ENCODE results near the gene UBE2I. TPM values are rescaled to one million over a fixed set of nuclear protein-coding genes. Genes with fewer than 3 reads are reported as not detected.

The UBE2I gene
- total RNA-seq, 4 donors from 2014 or later = 28.9 to 80.4 (median 41.7) TPM

DNA sequence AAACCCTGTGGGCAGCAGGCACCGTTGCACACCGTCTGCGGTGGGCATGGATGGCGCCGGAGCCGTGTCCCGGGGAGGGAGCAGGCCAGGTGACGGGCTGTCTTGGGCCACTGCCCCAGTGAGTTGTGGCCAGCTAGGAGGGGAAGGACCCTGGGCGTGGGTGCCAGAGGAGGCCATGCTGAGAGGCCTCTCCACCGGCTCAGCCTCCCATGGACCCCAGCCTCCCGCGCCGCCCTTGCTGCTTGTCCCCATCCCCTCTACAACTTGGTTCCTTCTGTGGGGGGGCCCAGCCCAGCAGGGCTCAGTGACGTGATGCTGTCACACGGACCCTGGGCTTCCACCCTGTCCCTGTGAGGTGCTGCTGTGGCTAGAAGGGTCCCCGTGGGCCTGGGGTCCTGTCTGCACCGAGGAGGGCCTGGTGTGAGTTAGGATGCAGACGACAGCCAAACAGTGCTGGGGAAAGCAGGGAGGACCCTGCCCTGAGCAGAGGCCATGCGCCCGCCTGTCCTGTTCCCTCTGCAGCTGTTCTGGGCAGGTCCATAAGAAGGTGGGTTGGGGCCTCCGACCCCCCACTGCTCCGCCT is 11.3 kb downstream of the UBE2I start:
- TF ChIP-seq POLR2A (IDR thresholded peaks at IDR 0.05) = no peak
- TF ChIP-seq, protein P1, sequence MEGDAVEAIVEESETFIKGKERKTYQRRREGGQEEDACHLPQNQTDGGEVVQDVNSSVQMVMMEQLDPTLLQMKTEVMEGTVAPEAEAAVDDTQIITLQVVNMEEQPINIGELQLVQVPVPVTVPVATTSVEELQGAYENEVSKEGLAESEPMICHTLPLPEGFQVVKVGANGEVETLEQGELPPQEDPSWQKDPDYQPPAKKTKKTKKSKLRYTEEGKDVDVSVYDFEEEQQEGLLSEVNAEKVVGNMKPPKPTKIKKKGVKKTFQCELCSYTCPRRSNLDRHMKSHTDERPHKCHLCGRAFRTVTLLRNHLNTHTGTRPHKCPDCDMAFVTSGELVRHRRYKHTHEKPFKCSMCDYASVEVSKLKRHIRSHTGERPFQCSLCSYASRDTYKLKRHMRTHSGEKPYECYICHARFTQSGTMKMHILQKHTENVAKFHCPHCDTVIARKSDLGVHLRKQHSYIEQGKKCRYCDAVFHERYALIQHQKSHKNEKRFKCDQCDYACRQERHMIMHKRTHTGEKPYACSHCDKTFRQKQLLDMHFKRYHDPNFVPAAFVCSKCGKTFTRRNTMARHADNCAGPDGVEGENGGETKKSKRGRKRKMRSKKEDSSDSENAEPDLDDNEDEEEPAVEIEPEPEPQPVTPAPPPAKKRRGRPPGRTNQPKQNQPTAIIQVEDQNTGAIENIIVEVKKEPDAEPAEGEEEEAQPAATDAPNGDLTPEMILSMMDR (IDR thresholded peaks at IDR 0.05 in 4 of 5, conservative IDR thresholded peaks at IDR 0.05 in 1 of 5) = no peak
- H3K27me3 ChIP-seq = no peaks in the 10 kb centered on the region
- intact Hi-C loops (cut with DNase I; ENCODE audit: low total_unique reads) (no loop called here), in situ Hi-C loops (cut with MboI; ENCODE audit: low sequenced_read_pairs in 4 of 4) (no loop called here)
- DNase-seq = no peak
- H3K36me3 ChIP-seq = peaks cover 0 to 82% of the 10 kb centered on the region in 2 donors
- no peaks in the 10 kb centered on the region for H3K9me3 ChIP-seq
- no peak overlapping the region for H3K4me3 ChIP-seq
- no peak overlapping the region for H3K27ac ChIP-seq
- ATAC-seq = no peak
- H3K4me1 ChIP-seq = no peaks in the 10 kb centered on the region

DNA sequence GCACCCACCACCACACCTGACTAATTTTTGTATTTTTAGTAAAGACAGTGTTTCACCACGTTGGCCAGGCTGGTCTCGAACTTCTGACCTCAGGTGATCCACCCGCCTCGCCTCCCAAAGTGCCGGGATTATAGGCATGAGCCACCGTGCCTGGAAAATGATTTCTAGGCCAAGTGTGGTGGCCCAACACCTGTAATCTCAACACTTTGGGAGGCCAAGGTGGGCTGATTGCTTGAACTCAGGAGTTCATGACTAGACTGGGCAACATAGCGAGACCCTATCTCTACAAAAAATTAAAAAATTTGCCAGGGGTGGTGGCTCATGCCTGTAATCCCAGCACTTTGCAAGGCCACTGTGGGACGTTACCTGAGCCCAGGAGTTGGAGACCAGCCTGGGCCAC is 13.0 kb downstream of the UBE2I start:
- no peaks in the 10 kb centered on the region for H3K27me3 ChIP-seq
- no peak for ATAC-seq
- intact Hi-C loops (cut with DNase I; ENCODE audit: low total_unique reads) (no loop called here), in situ Hi-C loops (cut with MboI; ENCODE audit: low sequenced_read_pairs in 4 of 4) (no loop called here)
- H3K4me3 ChIP-seq = no peak overlapping the region
- DNase-seq = no peak
- H3K9me3 ChIP-seq = no peaks in the 10 kb centered on the region
- no peak overlapping the region for H3K27ac ChIP-seq
- H3K36me3 ChIP-seq = peaks cover 0 to 67% of the 10 kb centered on the region in 2 donors
- no peaks in the 10 kb centered on the region for H3K4me1 ChIP-seq
- TF ChIP-seq, protein P1 (IDR thresholded peaks at IDR 0.05 in 4 of 5, conservative IDR thresholded peaks at IDR 0.05 in 1 of 5) = no peak
- TF ChIP-seq POLR2A (IDR thresholded peaks at IDR 0.05) = no peak

DNA sequence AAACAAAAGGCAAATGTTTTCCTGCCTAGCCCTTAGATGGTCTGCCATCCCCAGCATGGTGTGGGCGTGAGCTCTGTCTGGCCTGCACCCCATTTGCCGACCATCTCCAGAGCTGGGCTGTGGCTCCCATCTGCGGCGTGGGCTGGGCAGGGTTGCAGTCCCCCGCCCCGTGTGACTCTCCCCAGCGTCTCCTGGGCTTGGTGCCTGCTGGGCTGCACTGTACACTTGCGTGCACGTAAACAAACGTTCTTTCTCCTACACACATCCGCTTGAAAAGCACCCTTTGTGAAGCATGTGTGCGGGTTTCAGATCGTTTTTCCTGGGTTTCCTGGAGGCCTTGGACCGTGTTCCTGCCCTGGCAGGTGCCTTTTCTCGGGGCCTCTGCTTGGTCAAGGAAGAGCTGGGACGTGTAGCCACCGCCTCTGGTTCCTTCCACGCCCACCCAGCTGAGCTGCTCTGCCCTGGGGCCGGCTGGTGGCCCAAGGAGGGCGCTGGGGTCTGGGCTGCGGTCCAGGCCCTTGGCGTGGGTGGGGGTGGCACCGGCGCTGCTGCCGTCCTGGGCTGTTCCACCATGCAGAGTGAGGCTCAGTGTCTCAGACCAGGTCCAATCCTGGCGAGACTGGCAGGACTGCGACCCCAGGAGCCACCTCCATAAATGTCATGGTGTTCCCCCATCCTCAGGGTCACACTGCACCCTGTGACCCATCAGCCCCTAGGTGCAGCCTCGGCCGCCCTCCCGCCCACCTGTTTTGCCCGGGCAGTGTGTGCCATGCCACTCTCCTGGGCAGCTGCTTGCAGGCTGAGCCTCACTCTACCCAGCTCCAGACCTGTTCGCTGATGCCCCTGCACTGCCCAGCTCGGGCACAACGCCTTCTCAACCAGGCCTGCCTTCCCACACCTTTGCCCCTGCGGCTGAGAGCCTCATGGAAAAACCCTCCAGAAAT is 14.1 kb downstream of the UBE2I start:
- intact Hi-C loops (cut with DNase I; ENCODE audit: low total_unique reads) = no loop called here
- DNase-seq = no peak
- no peak overlapping the region for H3K4me3 ChIP-seq
- no peaks in the 10 kb centered on the region for H3K9me3 ChIP-seq
- no peak overlapping the region for H3K27ac ChIP-seq
- TF ChIP-seq POLR2A (IDR thresholded peaks at IDR 0.05) = no peak
- TF ChIP-seq, protein P1 (IDR thresholded peaks at IDR 0.05 in 4 of 5, conservative IDR thresholded peaks at IDR 0.05 in 1 of 5) = no peak
- H3K36me3 ChIP-seq = peaks cover 0 to 56% of the 10 kb centered on the region in 2 donors
- in situ Hi-C loops (cut with MboI; ENCODE audit: low sequenced_read_pairs in 4 of 4) = no loop called here
- no peak for ATAC-seq
- no peaks in the 10 kb centered on the region for H3K27me3 ChIP-seq
- no peaks in the 10 kb centered on the region for H3K4me1 ChIP-seq

DNA sequence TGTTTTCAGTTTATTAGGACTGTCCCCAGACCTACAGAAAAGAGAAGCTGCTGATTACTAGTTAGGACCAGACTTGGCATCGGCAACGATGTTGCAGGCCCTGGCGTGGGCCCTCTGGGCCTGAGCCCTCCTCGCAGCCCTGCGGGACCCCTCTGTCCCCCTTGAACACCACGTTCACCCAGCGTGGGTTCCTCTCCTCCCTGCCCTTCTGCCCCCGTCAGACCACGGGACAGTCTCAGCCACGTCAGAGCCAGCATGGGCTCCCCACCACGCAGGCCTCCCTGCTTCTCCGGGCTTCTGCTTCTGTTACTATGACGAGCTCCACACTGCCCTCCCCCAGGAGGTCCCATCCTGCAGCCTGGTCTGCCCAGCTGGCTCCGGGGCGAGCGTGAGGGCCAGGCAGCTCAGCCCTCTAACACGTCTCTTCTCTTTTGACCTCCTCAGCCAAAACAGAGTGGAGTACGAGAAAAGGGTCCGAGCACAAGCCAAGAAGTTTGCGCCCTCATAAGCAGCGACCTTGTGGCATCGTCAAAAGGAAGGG is 14.9 kb downstream of the UBE2I start:
- H3K9me3 ChIP-seq = no peaks in the 10 kb centered on the region
- H3K27me3 ChIP-seq = no peaks in the 10 kb centered on the region
- intact Hi-C loops (cut with DNase I; ENCODE audit: low total_unique reads) = no loop called here
- TF ChIP-seq, protein P1 (IDR thresholded peaks at IDR 0.05 in 4 of 5, conservative IDR thresholded peaks at IDR 0.05 in 1 of 5) = no peak
- TF ChIP-seq POLR2A (IDR thresholded peaks at IDR 0.05) = no peak
- in situ Hi-C loops (cut with MboI; ENCODE audit: low sequenced_read_pairs in 4 of 4) = no loop called here
- DNase-seq = no peak
- no peaks in the 10 kb centered on the region for H3K4me1 ChIP-seq
- ATAC-seq = no peak
- H3K4me3 ChIP-seq = no peak overlapping the region
- H3K36me3 ChIP-seq = peaks cover 0 to 48% of the 10 kb centered on the region in 2 donors
- H3K27ac ChIP-seq = no peak overlapping the region
